Gastroesophageal sphincter (tissue), 4 donors: Measurements from ENCODE around the gene ZFYVE28. TPM values are rescaled to one million over a fixed set of nuclear protein-coding genes. Genes with fewer than 3 reads are reported as not detected.

Experiments used
- ATAC-seq: fragments of 150-250 bp; one replicate; pipeline ENCODE4 v1.9.1; 2016; ENCODE audit warnings: mild to moderate bottlenecking, moderate library complexity
- H3K27ac ChIP-seq, 4 donors: fragments of 200-600 bp; sonication (generic) in 3 of 4; 1 replicate in 3 of 4; 2 replicates in 1 of 4; pipeline ENCODE4 v1.5.1; 2016 to 2019
- H3K27me3 ChIP-seq: fragments of 200-600 bp; sonication (generic); one replicate; pipeline ENCODE4 v1.5.1; 2019
- H3K36me3 ChIP-seq, 2 donors: fragments of 200-600 bp; sonication (generic); one replicate each; pipeline ENCODE4 v1.5.1; 2019; ENCODE audit warnings: control low read depth in 1 of 2
- H3K4me1 ChIP-seq, 3 donors: fragments of 200-600 bp; sonication (generic); 1 replicate in 2 of 3; 2 replicates in 1 of 3; pipeline ENCODE4 v1.5.1; 2016 to 2019; ENCODE audit warnings: control low read depth in 2 of 3
- H3K4me3 ChIP-seq, 2 donors: fragments of 200-600 bp; sonication (generic); one replicate each; pipeline ENCODE4 v1.5.1; 2019; ENCODE audit warnings: mild to moderate bottlenecking in 1 of 2, moderate library complexity in 1 of 2
- H3K9me3 ChIP-seq, 3 donors: fragments of 200-600 bp; sonication (generic); one replicate each; pipeline ENCODE4 v1.5.1; 2017 to 2019; ENCODE audit warnings: control low read depth in 2 of 3
- CTCF ChIP-seq, 4 experiments: fragments of 200-600 bp in 2 of 4; fragments of 450-650 bp in 2 of 4; sonication (generic) in 1 of 4; IDR thresholded peaks; one replicate each; pipeline ENCODE4 v1.5.1; 2017 to 2019; ENCODE audit warnings: antibody characterized with exemption in 4 of 4, mild to moderate bottlenecking in 2 of 4, moderate library complexity in 2 of 4
- EP300 ChIP-seq: sonication (generic); formaldehyde crosslinking; IDR thresholded peaks from one replicate; pipeline ENCODE4 v1.6.1; 2017; ENCODE audit warnings: antibody characterized with exemption, mild to moderate bottlenecking
- POLR2A ChIP-seq, 2 donors: fragments of 450-650 bp; IDR thresholded peaks; one replicate each; pipeline ENCODE4 v1.6.1; 2017; ENCODE audit warnings: antibody characterized with exemption in 2 of 2, mild to moderate bottlenecking in 2 of 2, moderate library complexity in 1 of 2
- POLR2AphosphoS5 ChIP-seq: sonication (generic); formaldehyde crosslinking; IDR thresholded peaks from one replicate; pipeline ENCODE4 v1.6.1; 2017; ENCODE audit warnings: antibody characterized with exemption
- WGBS, 2 donors: methylation state at CpG; one replicate each; pipeline ENCODE4 v1.1.5; 2018; ENCODE audit warnings: low coverage in 1 of 2; 5-methylcytosine and 5-hydroxymethylcytosine counted together
- total RNA-seq, 4 donors: library from RNA; depleted of rRNA; stranded (reverse); fragments of >200 nt; gene quantifications; one replicate each; pipeline ENCODE4 v1.1.0, GENCODE V29; 2016

The ZFYVE28 gene
- total RNA-seq, 4 donors from 2014 or later = 4.4 to 12.0 (median 8.2) TPM

GRCh38 chr4:2245057-2245786 is 173.2 kb downstream of the ZFYVE28 start:
- 57 to 63% methylated on average over 6 to 7 of the region's 7 CpGs for WGBS, 2 donors
- Histone ChIP-seq H3K4me3 (no peak overlapping the region), H3K27me3 (no peaks in the 10 kb centered on the region), H3K4me1 (peaks cover 5 to 50% (median 6%) of the 10 kb centered on the region in 3 donors), H3K36me3 (peaks cover 0 to 50% of the 10 kb centered on the region in 2 donors), H3K27ac (peak overlapping the region in 3 of 4 donors; percentile 2 to 64 (median 42)), H3K9me3 (no peaks in the 10 kb centered on the region)
- TF ChIP-seq CTCF (IDR thresholded peaks at IDR 0.05) = no peak
- no peak for TF ChIP-seq POLR2A (IDR thresholded peaks at IDR 0.05)
- TF ChIP-seq EP300 = no peak
- no peak for TF ChIP-seq POLR2AphosphoS5
- no peak for ATAC-seq

DNA sequence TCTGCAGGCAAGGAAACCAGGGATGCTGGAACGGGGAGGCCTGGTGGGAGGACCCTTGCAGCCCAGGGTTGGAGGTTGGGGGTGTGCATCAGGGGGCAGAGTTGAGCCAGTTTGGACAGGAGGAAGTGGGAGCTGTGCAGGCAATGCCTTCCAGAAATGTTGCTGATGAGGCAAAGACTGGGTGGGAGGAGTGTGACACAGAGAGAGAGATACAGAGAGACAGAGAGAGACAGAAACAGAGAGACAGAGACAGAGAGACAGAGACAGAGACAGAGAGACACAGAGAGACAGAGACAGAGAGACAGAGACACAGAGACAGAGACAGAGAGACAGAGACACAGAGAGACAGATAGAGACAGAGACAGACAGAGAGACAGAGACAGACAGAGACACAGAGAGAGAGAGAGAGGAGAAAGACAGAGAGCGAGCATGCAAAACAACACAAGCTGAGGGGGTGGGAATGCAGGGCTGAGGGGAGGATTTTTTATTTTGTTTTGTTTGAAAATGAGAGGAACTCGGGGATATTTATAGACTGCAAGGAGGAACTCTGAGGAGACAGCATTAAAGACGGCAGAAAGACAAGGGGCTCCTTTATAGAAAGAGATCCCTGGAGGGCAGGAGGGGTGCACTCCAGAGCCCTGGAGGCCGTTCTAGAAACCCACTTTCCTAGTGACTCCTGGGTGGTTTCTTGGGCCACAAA is 174.6 kb downstream of the ZFYVE28 start:
- 27 to 36% methylated on average over 5 of the region's 5 CpGs for WGBS, 2 donors
- H3K36me3 ChIP-seq = peaks cover 0 to 36% of the 10 kb centered on the region in 2 donors
- peak; percentile 24 for ATAC-seq
- H3K27ac ChIP-seq = peak overlapping the region in 3 of 4 donors; percentile 27 to 64 (median 56)
- H3K27me3 ChIP-seq = no peaks in the 10 kb centered on the region
- TF ChIP-seq POLR2A (IDR thresholded peaks at IDR 0.05) = no peak
- no peak for TF ChIP-seq EP300
- TF ChIP-seq POLR2AphosphoS5 = no peak
- peak in 2 of 4 experiments; percentile 30 to 53 for TF ChIP-seq CTCF (IDR thresholded peaks at IDR 0.05)
- H3K9me3 ChIP-seq = no peaks in the 10 kb centered on the region
- H3K4me3 ChIP-seq = no peak overlapping the region
- peaks cover 9 to 64% (median 10%) of the 10 kb centered on the region in 3 donors for H3K4me1 ChIP-seq

GRCh38 chr4:2241410-2242353 is 176.8 kb downstream of the ZFYVE28 start, which contains the start of the genes HAUS3 and POLN:
Gene HAUS3, minus strand, starts transcription at chr4:2242121. Its CDS starts 1,175 bp downstream, at chr4:2240946.
Gene POLN, minus strand, starts transcription at chr4:2242121. Its CDS starts 12,890 bp downstream, at chr4:2229231.
- peak within 1 kb of the TSS; percentile 70 to 72 for H3K4me3 ChIP-seq
- no peaks in the 10 kb centered on the region for H3K9me3 ChIP-seq
- peaks cover 0 to 21% of the 10 kb centered on the region in 2 donors for H3K36me3 ChIP-seq
- ATAC-seq = peak; percentile 98
- H3K27ac ChIP-seq = peak within 1 kb of the TSS; percentile 30 to 88 (median 72)
- TF ChIP-seq CTCF (IDR thresholded peaks at IDR 0.05) = peak in 1 of 4 experiments; percentile 14
- no peak for TF ChIP-seq EP300
- peak; percentile 88 for TF ChIP-seq POLR2AphosphoS5
- peak; percentile 66 to 69 for TF ChIP-seq POLR2A (IDR thresholded peaks at IDR 0.05)
- WGBS, 2 donors = 0% methylated on average over 3 to 5 of the region's 88 CpGs
- H3K27me3 ChIP-seq = no peaks in the 10 kb centered on the region
- peaks cover 9 to 85% (median 10%) of the 10 kb centered on the region in 3 donors for H3K4me1 ChIP-seq

- 3 to 8% methylated on average over 7 of the region's 7 CpGs for WGBS, 2 donors
- Histone ChIP-seq H3K4me1 (peaks cover 9 to 83% (median 10%) of the 10 kb centered on the region in 3 donors), H3K27ac (peak overlapping the region in 2 of 4 donors; percentile 83 to 88), H3K27me3 (no peaks in the 10 kb centered on the region), H3K9me3 (no peaks in the 10 kb centered on the region), H3K4me3 (peak overlapping the region; percentile 70 to 72), H3K36me3 (peaks cover 0 to 20% of the 10 kb centered on the region in 2 donors)
- TF ChIP-seq POLR2AphosphoS5 (no peak), POLR2A (IDR thresholded peaks at IDR 0.05) (no peak), EP300 (no peak), CTCF (IDR thresholded peaks at IDR 0.05) (no peak)
- no peak for ATAC-seq
Measured at GRCh38 chr4:2241003-2241402, 177.4 kb downstream of the ZFYVE28 start.
